CD4-positive, alpha-beta T cell (primary cell): Measurements from ENCODE around the gene PLA2G7. TPM values are rescaled to one million over a fixed set of nuclear protein-coding genes. Genes with fewer than 3 reads are reported as not detected.

Source experiments
- ATAC-seq: fragments of 200-7000 bp; cut with Tn5 transposase; one replicate; pipeline ENCODE4 v1.10.0; 2022; ENCODE audit warnings: mild to moderate bottlenecking; ENCODE audit not compliant: poor library complexity
- CTCF ChIA-PET: fragments of 350-600 bp; sonication (Branson Sonifier 250); formaldehyde crosslinking; loops from one replicate; lab custom pipeline; 2021; ENCODE audit warnings: antibody characterized with exemption, inconsistent platforms; lab: Charles Lee
- POLR2A ChIA-PET: fragments of 350-600 bp; sonication (Branson Sonifier 250); formaldehyde crosslinking; loops from one replicate; lab custom pipeline; 2021; ENCODE audit warnings: antibody characterized with exemption, inconsistent platforms; lab: Charles Lee
- DNase-seq, 14 experiments: peaks; one replicate each; pipeline ENCODE4 v3.0.0-alpha.2; 2013 to 2020; ENCODE audit warnings: mixed read lengths in 2 of 14
- H3K27ac ChIP-seq, 2 donors: one replicate each; pipeline versions ENCODE4 v1.5.1 to v1.7.0; 2013; ENCODE audit warnings: low read length in 2 of 2, low read depth in 1 of 2, mild to moderate bottlenecking in 1 of 2
- H3K27me3 ChIP-seq, 2 experiments: 1 replicate in 1 of 2; 2 replicates in 1 of 2; pipeline versions ENCODE4 v1.6.1 to v1.7.0; 2013; ENCODE audit warnings: low read length in 2 of 2, control low read depth in 1 of 2, mild to moderate bottlenecking in 1 of 2, moderate library complexity in 1 of 2; ENCODE audit not compliant: insufficient read depth in 2 of 2, control insufficient read depth in 1 of 2
- H3K36me3 ChIP-seq: one replicate; pipeline ENCODE4 v1.6.1; 2013; ENCODE audit warnings: low read length, control low read depth; ENCODE audit not compliant: insufficient read depth
- H3K4me1 ChIP-seq: one replicate; pipeline ENCODE4 v1.6.1; 2013; ENCODE audit warnings: low read length, control low read depth; ENCODE audit not compliant: insufficient read depth
- H3K4me3 ChIP-seq: one replicate; pipeline ENCODE4 v1.5.1; 2013; ENCODE audit warnings: mild to moderate bottlenecking, low read length, moderate library complexity
- H3K9me3 ChIP-seq, 2 experiments: 1 replicate in 1 of 2; 2 replicates in 1 of 2; pipeline versions ENCODE4 v1.6.1 to v1.7.0; 2013; ENCODE audit warnings: low read length in 2 of 2, mild to moderate bottlenecking in 2 of 2, control low read depth in 1 of 2, moderate library complexity in 1 of 2; ENCODE audit not compliant: control insufficient read depth in 1 of 2, insufficient read depth in 1 of 2
- H3K27ac Mint-ChIP-seq: one replicate; pipeline ENCODE4 v1.8.0; 2020; ENCODE audit warnings: mixed read lengths
- H3K27me3 Mint-ChIP-seq: one replicate; pipeline ENCODE4 v1.8.0; 2021; ENCODE audit warnings: mixed read lengths
- H3K36me3 Mint-ChIP-seq: one replicate; pipeline ENCODE4 v1.8.0; 2021; ENCODE audit warnings: low read depth, mixed read lengths
- H3K4me1 Mint-ChIP-seq: one replicate; pipeline ENCODE4 v1.8.0; 2021; ENCODE audit warnings: low read depth, mixed read lengths
- H3K4me3 Mint-ChIP-seq: one replicate; pipeline ENCODE4 v1.8.0; 2020; ENCODE audit warnings: mild to moderate bottlenecking, mixed read lengths
- H3K9me3 Mint-ChIP-seq: one replicate; pipeline ENCODE4 v1.8.0; 2020; ENCODE audit warnings: mixed read lengths
- intact Hi-C, 2 experiments: fragments of 100-400 bp; cut with DNase I in 1 of 2; cut with micrococcal nuclease in 1 of 2; formaldehyde crosslinking; loops; one replicate each; pipeline versions ENCODE4 v1.15.1 to v1.9.0; 2023 to 2025; cut with DNase I, micrococcal nuclease
- total RNA-seq, 174 experiments: library from RNA in 2 of 174; stranded (reverse) in 2 of 174; gene quantifications; one replicate each; pipeline ENCODE4 v1.2.3 and lab custom pipeline; 2021 to 2026
- TF ChIP-seq, protein P1 (sequence below): fragments of 200-600 bp; IDR thresholded peaks from one replicate; pipeline ENCODE4 v1.8.0; 2022; ENCODE audit warnings: antibody characterized with exemption, mild to moderate bottlenecking

PLA2G7 gene
- total RNA-seq, 2 experiments from 2014 or later = not detected

DNA sequence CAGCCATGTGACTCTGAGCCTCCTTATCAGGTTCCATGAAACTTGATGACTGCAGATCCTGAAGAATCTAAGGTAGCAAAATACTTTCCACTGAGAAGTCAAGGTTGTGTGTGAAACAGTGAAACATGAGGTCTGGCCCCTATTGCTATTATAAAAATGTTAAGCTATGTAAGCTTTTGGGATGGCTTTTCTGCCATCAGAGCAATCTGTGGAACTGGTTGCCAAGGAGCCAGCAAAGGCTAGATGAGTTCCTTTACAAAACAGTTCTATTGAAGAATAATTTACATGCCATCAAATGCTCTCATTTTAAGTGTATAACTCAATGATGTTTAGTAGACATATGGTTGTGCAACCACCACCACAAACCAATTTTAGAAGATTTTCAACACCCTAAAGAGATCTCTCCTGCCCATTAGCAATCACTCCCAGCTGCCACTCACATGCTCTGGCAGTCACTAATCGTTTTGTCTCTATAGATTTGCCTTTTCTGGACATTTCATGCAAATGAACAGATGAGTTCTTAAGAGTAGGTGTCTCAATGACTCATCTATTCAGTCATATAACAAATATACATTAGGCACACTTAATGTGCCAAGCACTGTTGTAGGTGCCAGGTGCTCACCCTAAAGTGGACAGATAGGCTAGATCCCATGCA lies 38.2 kb upstream of the PLA2G7 start:
- Histone ChIP-seq H3K27me3 (no peaks in the 10 kb centered on the region), H3K36me3 (no peaks in the 10 kb centered on the region), H3K27ac (no peak overlapping the region), H3K9me3 (no peaks in the 10 kb centered on the region), H3K4me3 (no peak overlapping the region), H3K4me1 (no peaks in the 10 kb centered on the region)
- Mint-ChIP-seq H3K4me3 (no peak overlapping the region), H3K27ac (no peak overlapping the region), H3K27me3 (peaks cover 14% of the 10 kb centered on the region), H3K4me1 (no peaks in the 10 kb centered on the region), H3K9me3 (no peaks in the 10 kb centered on the region), H3K36me3 (no peaks in the 10 kb centered on the region)
- ATAC-seq (no peak), DNase-seq (no peak)
- intact Hi-C loops = no loop called here
- TF ChIP-seq, protein P1, sequence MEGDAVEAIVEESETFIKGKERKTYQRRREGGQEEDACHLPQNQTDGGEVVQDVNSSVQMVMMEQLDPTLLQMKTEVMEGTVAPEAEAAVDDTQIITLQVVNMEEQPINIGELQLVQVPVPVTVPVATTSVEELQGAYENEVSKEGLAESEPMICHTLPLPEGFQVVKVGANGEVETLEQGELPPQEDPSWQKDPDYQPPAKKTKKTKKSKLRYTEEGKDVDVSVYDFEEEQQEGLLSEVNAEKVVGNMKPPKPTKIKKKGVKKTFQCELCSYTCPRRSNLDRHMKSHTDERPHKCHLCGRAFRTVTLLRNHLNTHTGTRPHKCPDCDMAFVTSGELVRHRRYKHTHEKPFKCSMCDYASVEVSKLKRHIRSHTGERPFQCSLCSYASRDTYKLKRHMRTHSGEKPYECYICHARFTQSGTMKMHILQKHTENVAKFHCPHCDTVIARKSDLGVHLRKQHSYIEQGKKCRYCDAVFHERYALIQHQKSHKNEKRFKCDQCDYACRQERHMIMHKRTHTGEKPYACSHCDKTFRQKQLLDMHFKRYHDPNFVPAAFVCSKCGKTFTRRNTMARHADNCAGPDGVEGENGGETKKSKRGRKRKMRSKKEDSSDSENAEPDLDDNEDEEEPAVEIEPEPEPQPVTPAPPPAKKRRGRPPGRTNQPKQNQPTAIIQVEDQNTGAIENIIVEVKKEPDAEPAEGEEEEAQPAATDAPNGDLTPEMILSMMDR = no peak
- ChIA-PET CTCF (no interaction called here), POLR2A (no interaction called here)

DNA sequence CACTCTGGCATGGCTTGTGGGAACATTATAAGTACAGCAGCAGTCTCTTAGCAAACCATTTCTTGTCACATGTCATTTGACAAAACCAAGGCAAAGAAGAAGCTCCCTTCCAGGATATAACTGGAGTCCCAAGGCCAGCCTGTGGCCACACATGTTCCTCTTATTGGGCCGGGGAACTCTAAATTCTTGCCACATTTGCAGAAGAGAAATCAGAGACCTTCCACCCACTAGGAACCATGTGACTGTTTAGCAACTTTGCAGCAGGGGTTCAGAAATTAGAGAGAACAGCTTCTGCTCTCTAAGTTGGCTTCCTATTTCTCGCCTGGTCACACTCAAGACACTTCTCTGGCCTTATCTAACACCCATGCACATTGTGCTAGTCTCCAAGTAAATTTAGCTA lies 37.6 kb upstream of the PLA2G7 start:
- ChIA-PET CTCF (no interaction called here), POLR2A (no interaction called here)
- Histone ChIP-seq H3K36me3 (no peaks in the 10 kb centered on the region), H3K27ac (peak overlapping the region in 1 of 2 donors; percentile 4), H3K4me1 (no peaks in the 10 kb centered on the region), H3K4me3 (no peak overlapping the region), H3K9me3 (no peaks in the 10 kb centered on the region), H3K27me3 (no peaks in the 10 kb centered on the region)
- TF ChIP-seq, protein P1 = no peak
- ATAC-seq (no peak), DNase-seq (peak in 3 of 14 experiments; percentile 27 to 70 (median 62))
- H3K9me3 Mint-ChIP-seq = no peaks in the 10 kb centered on the region
- intact Hi-C loops = no loop called here
- no peak overlapping the region for H3K4me3 Mint-ChIP-seq
- H3K36me3 Mint-ChIP-seq = no peaks in the 10 kb centered on the region
- H3K27ac Mint-ChIP-seq = no peak overlapping the region
- no peaks in the 10 kb centered on the region for H3K4me1 Mint-ChIP-seq
- peaks cover 14% of the 10 kb centered on the region for H3K27me3 Mint-ChIP-seq

DNA sequence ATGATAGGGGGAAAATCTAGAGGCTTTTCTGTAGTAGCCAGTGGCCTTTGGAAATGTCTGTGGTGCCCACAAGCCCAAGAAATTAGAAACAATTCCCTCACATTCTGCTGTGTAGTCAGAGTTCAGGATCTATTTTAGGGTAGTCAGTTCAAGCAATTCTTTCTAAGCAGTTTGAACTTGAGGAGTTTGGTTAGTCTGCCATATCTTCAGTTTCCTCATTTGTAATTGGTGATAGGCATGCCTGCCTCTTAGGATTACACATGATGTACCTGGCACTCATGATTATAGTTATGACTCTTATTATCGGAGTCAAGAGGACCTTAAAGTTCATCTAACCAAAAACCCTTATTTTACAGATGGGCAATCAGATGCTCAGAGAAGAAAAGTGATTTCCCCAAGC lies 36.8 kb upstream of the PLA2G7 start:
- ATAC-seq (no peak), DNase-seq (no peak)
- Mint-ChIP-seq H3K9me3 (no peaks in the 10 kb centered on the region), H3K4me3 (no peak overlapping the region), H3K27me3 (peaks cover 14% of the 10 kb centered on the region), H3K27ac (no peak overlapping the region), H3K4me1 (no peaks in the 10 kb centered on the region), H3K36me3 (no peaks in the 10 kb centered on the region)
- TF ChIP-seq, protein P1 = no peak
- Histone ChIP-seq H3K4me3 (no peak overlapping the region), H3K27ac (peak overlapping the region in 1 of 2 donors; percentile 4), H3K27me3 (no peaks in the 10 kb centered on the region), H3K9me3 (no peaks in the 10 kb centered on the region), H3K36me3 (no peaks in the 10 kb centered on the region), H3K4me1 (no peaks in the 10 kb centered on the region)
- POLR2A ChIA-PET = no interaction called here
- intact Hi-C loops = no loop called here
- CTCF ChIA-PET = no interaction called here
